HepG2 (cell line): Measurements from ENCODE around the gene GON7. TPM values are rescaled to one million over a fixed set of nuclear protein-coding genes. Genes with fewer than 3 reads are reported as not detected.

Source experiments
- ATAC-seq: fragments of 200-7000 bp; cut with Tn5 transposase; 3 replicates; pipeline ENCODE4 v1.9.1; 2020; ENCODE audit warnings: mild to moderate bottlenecking, moderate library complexity
- BruUV-seq: library from RNA; stranded (reverse); fragments of 400-500 nt; replicated peaks from 2 replicates; lab custom pipeline; 2021; lab: Mats Ljungman, UMichigan
- CTCF ChIA-PET: fragments of 300-600 bp; formaldehyde crosslinking; extraction: SDS; loops from one replicate; lab custom pipeline; 2021; ENCODE audit warnings: low total read pairs, inconsistent platforms, low intra/inter-chr PET ratio; lab: Yijun Ruan, JAX
- POLR2A ChIA-PET: fragments of 350-600 bp; sonication (Branson Sonifier 250); formaldehyde crosslinking; loops from one replicate; lab custom pipeline; 2020; ENCODE audit warnings: antibody characterized with exemption, inconsistent platforms; lab: Yijun Ruan, JAX
- DNase-seq: peaks from one replicate; pipeline ENCODE4 v3.0.0-alpha.2; 2015; ENCODE audit warnings: low spot score
- FAIRE-seq: peaks from 3 replicates; lab custom pipeline; 2011; peaks lifted over from hg19 to GRCh38; lab: Jason Lieb, UNC
- H2AFZ ChIP-seq: one replicate; pipeline ENCODE4 v1.6.1; 2011; ENCODE audit warnings: low read length, inconsistent platforms
- H3K27ac ChIP-seq: fragments of 300-600 bp; 3 replicates; pipeline ENCODE4 v1.8.0; 2011; ENCODE audit warnings: mixed run types, mild to moderate bottlenecking, mixed read lengths, low read length, inconsistent platforms; ENCODE audit not compliant: insufficient read depth; ENCODE audit errors: extremely low read length
- H3K27me3 ChIP-seq, 2 experiments: fragments of 200-600 bp in 1 of 2; 2 replicates in 1 of 2; 3 replicates in 1 of 2; pipeline versions ENCODE4 v1.6.0 to v1.8.0; 2011; ENCODE audit warnings: low read length in 2 of 2, mild to moderate bottlenecking in 2 of 2, moderate library complexity in 2 of 2, inconsistent platforms in 1 of 2; ENCODE audit not compliant: insufficient read depth in 2 of 2, control insufficient read depth in 1 of 2
- H3K36me3 ChIP-seq, 2 experiments: fragments of 200-600 bp in 1 of 2; replicated peaks in 1 of 2; 2 replicates in 1 of 2; 3 replicates in 1 of 2; pipeline versions ENCODE4 v1.5.1 to v1.8.0; 2011; ENCODE audit warnings: low read length in 2 of 2, inconsistent platforms in 1 of 2; ENCODE audit not compliant: insufficient read depth in 2 of 2, control insufficient read depth in 1 of 2
- H3K4me1 ChIP-seq: 2 replicates; pipeline ENCODE4 v1.5.1; 2012; ENCODE audit warnings: low read length, inconsistent platforms; ENCODE audit not compliant: insufficient read depth
- H3K4me2 ChIP-seq: 2 replicates; pipeline ENCODE4 v1.6.0; 2011; ENCODE audit warnings: low read depth, low read length, inconsistent platforms
- H3K4me3 ChIP-seq, 3 experiments: fragments of 200-600 bp in 1 of 3; sonication (generic), shearing (Covaris generic) in 1 of 3; replicated peaks in 1 of 3; 2 replicates each; pipeline ENCODE4 v1.5.1; 2011 to 2016; ENCODE audit warnings: low read length in 3 of 3, inconsistent platforms in 2 of 3, low read depth in 2 of 3, mild to moderate bottlenecking in 2 of 3, control low read depth in 1 of 3, mixed read lengths in 1 of 3; ENCODE audit not compliant: insufficient read depth in 1 of 3
- H3K79me2 ChIP-seq: one replicate; pipeline ENCODE4 v1.6.1; 2011; ENCODE audit warnings: low read length, inconsistent platforms; ENCODE audit not compliant: insufficient read depth
- H3K9ac ChIP-seq: 2 replicates; pipeline ENCODE4 v1.6.0; 2011; ENCODE audit warnings: mild to moderate bottlenecking, low read depth, low read length, inconsistent platforms; ENCODE audit not compliant: insufficient read depth
- H3K9me3 ChIP-seq: 2 replicates; pipeline ENCODE4 v1.5.1; 2012; ENCODE audit warnings: mild to moderate bottlenecking, low read length
- H4K20me1 ChIP-seq: 2 replicates; pipeline ENCODE4 v1.6.0; 2011; ENCODE audit warnings: inconsistent platforms, mild to moderate bottlenecking, low read length, moderate library complexity; ENCODE audit not compliant: insufficient read depth
- PRDM15 ChIP-seq: sonication (generic); formaldehyde crosslinking; IDR thresholded peaks from 2 replicates; pipeline ENCODE4 v1.4.0; 2020; ENCODE audit warnings: missing genetic modification reagents
- SAP130 ChIP-seq: IDR thresholded peaks from 2 replicates; pipeline ENCODE4 v1.6.1; 2016; ENCODE audit warnings: low read depth
- ZNF10 ChIP-seq: sonication (generic); formaldehyde crosslinking; IDR thresholded peaks from 2 replicates; pipeline ENCODE4 v1.4.0; 2020; ENCODE audit warnings: mild to moderate bottlenecking, low read depth, missing genetic modification reagents, borderline replicate concordance
- ZNF253 ChIP-seq: sonication (generic); formaldehyde crosslinking; IDR thresholded peaks from 2 replicates; pipeline ENCODE4 v1.8.0; 2022; ENCODE audit warnings: mild to moderate bottlenecking, missing genetic modification reagents, borderline replicate concordance
- ZNF552 ChIP-seq: sonication (generic); formaldehyde crosslinking; IDR thresholded peaks from 2 replicates; pipeline ENCODE4 v1.9.0; 2022; ENCODE audit warnings: missing genetic modification reagents, mild to moderate bottlenecking, borderline replicate concordance
- ZNF710 ChIP-seq: sonication (generic); formaldehyde crosslinking; IDR thresholded peaks from 2 replicates; pipeline ENCODE4 v1.5.0; 2020; ENCODE audit warnings: mild to moderate bottlenecking, missing genetic modification reagents, borderline replicate concordance
- WGBS: methylation state at CpG from one replicate; pipeline ENCODE4 v1.1.6; 2017; ENCODE audit warnings: low lambda C conversion rate; 5-methylcytosine and 5-hydroxymethylcytosine counted together
- in situ Hi-C: cut with HindIII; loops from 2 replicates; pipeline ENCODE4 v1.10.0; 2017; ENCODE audit warnings: low pct_unique_long_range_greater_than_20kb; ENCODE audit not compliant: extremely low pct_ligation_motif_present
- intact Hi-C: fragments of 100-400 bp; cut with micrococcal nuclease; formaldehyde crosslinking; loops from one replicate; pipeline ENCODE4 v1.10.0; 2022; ENCODE audit not compliant: unreplicated experiment
- polyA plus RNA-seq, 8 experiments: library from polyadenylated mRNA; depleted of rRNA in 3 of 8; stranded (reverse) in 7 of 8; unstranded in 1 of 8; fragments of >200 nt; fragmentation: Illumina TruSeq in 4 of 8; extraction: Trizol in 4 of 8; gene quantifications; 2 replicates each; pipeline versions ENCODE4 v1.2.1 to v1.2.3, GENCODE V29; 2011 to 2016; ENCODE audit warnings: low read depth in 4 of 8, missing spikeins in 1 of 8, mixed read lengths in 1 of 8; ENCODE audit not compliant: insufficient read depth in 1 of 8
- total RNA-seq, 5 experiments: library from RNA; depleted of rRNA; stranded (reverse); fragments of >200 nt; fragmentation: Illumina TruSeq; extraction: Trizol; gene quantifications; 2 replicates each; pipeline ENCODE4 v1.2.3, GENCODE V29; 2016; ENCODE audit warnings: low read depth in 1 of 5
- TF ChIP-seq, protein P1 (sequence below): sonication (generic); formaldehyde crosslinking; IDR thresholded peaks from 2 replicates; pipeline ENCODE4 v1.5.1; 2020; ENCODE audit warnings: mild to moderate bottlenecking, missing genetic modification reagents, moderate library complexity
- TF ChIP-seq, protein P2 (sequence below): sonication (generic); formaldehyde crosslinking; IDR thresholded peaks from 2 replicates; pipeline ENCODE4 v1.4.0; 2020; ENCODE audit warnings: mild to moderate bottlenecking, missing genetic modification reagents, borderline replicate concordance

Gene GON7
- total and polyA plus RNA-seq, 2 of the 13 experiments (the other 11 are each of a cell fraction or from before 2014, with no cell fraction given): 11.9 to 28.0 TPM

DNA sequence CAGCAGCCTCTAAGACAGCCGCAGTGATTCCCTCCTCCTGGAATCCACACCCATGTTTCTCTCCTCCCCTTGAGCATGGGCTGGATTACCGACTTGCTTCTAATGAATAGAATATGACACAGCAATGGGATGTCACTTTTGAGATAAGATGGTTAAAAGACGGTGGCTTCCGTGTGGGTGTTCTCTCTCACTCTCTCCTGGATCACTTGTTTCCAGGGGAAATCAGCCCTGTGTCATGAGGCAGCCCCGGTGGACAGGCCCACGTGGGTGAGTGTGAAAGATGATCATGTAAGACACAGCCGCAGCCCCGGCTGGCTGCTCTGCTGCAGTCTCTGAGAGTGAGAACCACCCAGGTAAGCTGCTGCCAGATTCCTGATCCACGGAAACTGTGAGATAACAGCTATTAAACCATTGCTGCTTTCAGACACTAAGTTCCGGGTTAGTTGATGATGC is 32.9 kb downstream of the GON7 start:
- H3K9ac ChIP-seq: peak overlapping the region; percentile 23; the same call in 1 of the 2 replicates
- no peaks in the 10 kb centered on the region for H3K79me2 ChIP-seq
- no peak for FAIRE-seq
- BruUV-seq: no TSS peak
- H3K4me3 ChIP-seq: peak overlapping the region in 1 of 3 experiments; percentile 31; a peak in 1 of 6 replicates
- intact Hi-C loops: loop anchor here (10.0 kb wide), 1 partner anchor 59 kb away; the partner anchor contains the start of gene ITPK1
- H3K27me3 ChIP-seq: no peaks in the 10 kb centered on the region
- ChIA-PET CTCF (no interaction called here), POLR2A (no interaction called here)
- no peaks in the 10 kb centered on the region for H3K9me3 ChIP-seq
- H3K4me1 ChIP-seq: peaks cover 79% of the 10 kb centered on the region
- H4K20me1 ChIP-seq: no peaks in the 10 kb centered on the region
- WGBS: 7% methylated on average over 8 of the region's 10 CpGs
- no peak overlapping the region for H3K27ac ChIP-seq
- in situ Hi-C loops: no loop called here
- peak overlapping the region; percentile 66 for H3K4me2 ChIP-seq
- H2AFZ ChIP-seq: peak overlapping the region; percentile 70
- DNase-seq: no peak
- peak; percentile 60 for ATAC-seq
- no peaks in the 10 kb centered on the region for H3K36me3 ChIP-seq
- TF ChIP-seq PRDM15 (CRISPR knock-in tag) (peak; percentile 81; the same call in 1 of the 2 replicates), SAP130 (CRISPR knock-in tag) (peak; percentile 41; the same call in 1 of the 2 replicates), ZNF10 (CRISPR knock-in tag) (no peak), ZNF253 (no peak), ZNF710 (CRISPR knock-in tag) (no peak), ZNF552 (no peak)
- TF ChIP-seq, protein P1, sequence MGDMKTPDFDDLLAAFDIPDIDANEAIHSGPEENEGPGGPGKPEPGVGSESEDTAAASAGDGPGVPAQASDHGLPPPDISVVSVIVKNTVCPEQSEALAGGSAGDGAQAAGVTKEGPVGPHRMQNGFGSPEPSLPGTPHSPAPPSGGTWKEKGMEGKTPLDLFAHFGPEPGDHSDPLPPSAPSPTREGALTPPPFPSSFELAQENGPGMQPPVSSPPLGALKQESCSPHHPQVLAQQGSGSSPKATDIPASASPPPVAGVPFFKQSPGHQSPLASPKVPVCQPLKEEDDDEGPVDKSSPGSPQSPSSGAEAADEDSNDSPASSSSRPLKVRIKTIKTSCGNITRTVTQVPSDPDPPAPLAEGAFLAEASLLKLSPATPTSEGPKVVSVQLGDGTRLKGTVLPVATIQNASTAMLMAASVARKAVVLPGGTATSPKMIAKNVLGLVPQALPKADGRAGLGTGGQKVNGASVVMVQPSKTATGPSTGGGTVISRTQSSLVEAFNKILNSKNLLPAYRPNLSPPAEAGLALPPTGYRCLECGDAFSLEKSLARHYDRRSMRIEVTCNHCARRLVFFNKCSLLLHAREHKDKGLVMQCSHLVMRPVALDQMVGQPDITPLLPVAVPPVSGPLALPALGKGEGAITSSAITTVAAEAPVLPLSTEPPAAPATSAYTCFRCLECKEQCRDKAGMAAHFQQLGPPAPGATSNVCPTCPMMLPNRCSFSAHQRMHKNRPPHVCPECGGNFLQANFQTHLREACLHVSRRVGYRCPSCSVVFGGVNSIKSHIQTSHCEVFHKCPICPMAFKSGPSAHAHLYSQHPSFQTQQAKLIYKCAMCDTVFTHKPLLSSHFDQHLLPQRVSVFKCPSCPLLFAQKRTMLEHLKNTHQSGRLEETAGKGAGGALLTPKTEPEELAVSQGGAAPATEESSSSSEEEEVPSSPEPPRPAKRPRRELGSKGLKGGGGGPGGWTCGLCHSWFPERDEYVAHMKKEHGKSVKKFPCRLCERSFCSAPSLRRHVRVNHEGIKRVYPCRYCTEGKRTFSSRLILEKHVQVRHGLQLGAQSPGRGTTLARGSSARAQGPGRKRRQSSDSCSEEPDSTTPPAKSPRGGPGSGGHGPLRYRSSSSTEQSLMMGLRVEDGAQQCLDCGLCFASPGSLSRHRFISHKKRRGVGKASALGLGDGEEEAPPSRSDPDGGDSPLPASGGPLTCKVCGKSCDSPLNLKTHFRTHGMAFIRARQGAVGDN (CRISPR knock-in tag): peak; percentile 52; the same call in 1 of the 2 replicates
- TF ChIP-seq, protein P2, sequence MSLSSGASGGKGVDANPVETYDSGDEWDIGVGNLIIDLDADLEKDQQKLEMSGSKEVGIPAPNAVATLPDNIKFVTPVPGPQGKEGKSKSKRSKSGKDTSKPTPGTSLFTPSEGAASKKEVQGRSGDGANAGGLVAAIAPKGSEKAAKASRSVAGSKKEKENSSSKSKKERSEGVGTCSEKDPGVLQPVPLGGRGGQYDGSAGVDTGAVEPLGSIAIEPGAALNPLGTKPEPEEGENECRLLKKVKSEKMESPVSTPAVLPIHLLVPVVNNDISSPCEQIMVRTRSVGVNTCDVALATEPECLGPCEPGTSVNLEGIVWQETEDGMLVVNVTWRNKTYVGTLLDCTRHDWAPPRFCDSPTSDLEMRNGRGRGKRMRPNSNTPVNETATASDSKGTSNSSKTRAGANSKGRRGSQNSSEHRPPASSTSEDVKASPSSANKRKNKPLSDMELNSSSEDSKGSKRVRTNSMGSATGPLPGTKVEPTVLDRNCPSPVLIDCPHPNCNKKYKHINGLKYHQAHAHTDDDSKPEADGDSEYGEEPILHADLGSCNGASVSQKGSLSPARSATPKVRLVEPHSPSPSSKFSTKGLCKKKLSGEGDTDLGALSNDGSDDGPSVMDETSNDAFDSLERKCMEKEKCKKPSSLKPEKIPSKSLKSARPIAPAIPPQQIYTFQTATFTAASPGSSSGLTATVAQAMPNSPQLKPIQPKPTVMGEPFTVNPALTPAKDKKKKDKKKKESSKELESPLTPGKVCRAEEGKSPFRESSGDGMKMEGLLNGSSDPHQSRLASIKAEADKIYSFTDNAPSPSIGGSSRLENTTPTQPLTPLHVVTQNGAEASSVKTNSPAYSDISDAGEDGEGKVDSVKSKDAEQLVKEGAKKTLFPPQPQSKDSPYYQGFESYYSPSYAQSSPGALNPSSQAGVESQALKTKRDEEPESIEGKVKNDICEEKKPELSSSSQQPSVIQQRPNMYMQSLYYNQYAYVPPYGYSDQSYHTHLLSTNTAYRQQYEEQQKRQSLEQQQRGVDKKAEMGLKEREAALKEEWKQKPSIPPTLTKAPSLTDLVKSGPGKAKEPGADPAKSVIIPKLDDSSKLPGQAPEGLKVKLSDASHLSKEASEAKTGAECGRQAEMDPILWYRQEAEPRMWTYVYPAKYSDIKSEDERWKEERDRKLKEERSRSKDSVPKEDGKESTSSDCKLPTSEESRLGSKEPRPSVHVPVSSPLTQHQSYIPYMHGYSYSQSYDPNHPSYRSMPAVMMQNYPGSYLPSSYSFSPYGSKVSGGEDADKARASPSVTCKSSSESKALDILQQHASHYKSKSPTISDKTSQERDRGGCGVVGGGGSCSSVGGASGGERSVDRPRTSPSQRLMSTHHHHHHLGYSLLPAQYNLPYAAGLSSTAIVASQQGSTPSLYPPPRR: no peak
